SW 1271 (cell line): ENCODE measurements around the gene MAOA.
"Not testable (repeated sequence)": the region's sequence is repeated elsewhere in the genome, so short reads cannot be mapped to it uniquely, and the experiment has no call there.

ENCODE experiments used
- DNase-seq, 2 experiments: peaks; one replicate each; lab custom pipeline; 2025; lab: John Stamatoyannopoulos, UW

MAOA gene

GRCh38 chrX:43717161-43717560 lies 61.1 kb downstream of the MAOA start:
- no peak for DNase-seq

GRCh38 chrX:43718081-43718480 lies 62.0 kb downstream of the MAOA start:
- no peak for DNase-seq

- DNase-seq: no peak
Measured at GRCh38 chrX:43718546-43718945, 62.4 kb downstream of the MAOA start.

GRCh38 chrX:43718956-43719355 lies 62.9 kb downstream of the MAOA start:
- no peak for DNase-seq

GRCh38 chrX:43720082-43720481 lies 64.0 kb downstream of the MAOA start:
- no peak for DNase-seq

- no peak for DNase-seq
Measured at GRCh38 chrX:43720961-43721360, 64.9 kb downstream of the MAOA start.

GRCh38 chrX:43725227-43725626 lies 69.1 kb downstream of the MAOA start:
- not testable (repeated sequence) for DNase-seq

- not testable (repeated sequence) for DNase-seq
Measured at GRCh38 chrX:43727254-43727653, 71.2 kb downstream of the MAOA start.

- DNase-seq: no peak
Measured at GRCh38 chrX:43728002-43728401, 71.9 kb downstream of the MAOA start.

GRCh38 chrX:43728966-43729365 lies 72.9 kb downstream of the MAOA start:
- DNase-seq: no peak

GRCh38 chrX:43731086-43731485 lies 75.0 kb downstream of the MAOA start:
- no peak for DNase-seq

GRCh38 chrX:43733699-43734098 lies 77.6 kb downstream of the MAOA start:
- DNase-seq: no peak

- DNase-seq: no peak
Measured at GRCh38 chrX:43734444-43734843, 78.3 kb downstream of the MAOA start.

- DNase-seq: no peak
Measured at GRCh38 chrX:43735534-43735933, 79.4 kb downstream of the MAOA start.

- DNase-seq: no peak
Measured at GRCh38 chrX:43735957-43736356, 79.9 kb downstream of the MAOA start.

- DNase-seq: no peak
Measured at GRCh38 chrX:43741843-43742573, 85.9 kb downstream of the MAOA start.

- DNase-seq: no peak
Measured at GRCh38 chrX:43743100-43743822, 87.2 kb downstream of the MAOA start.

- DNase-seq: no peak
Measured at GRCh38 chrX:43744284-43744683, 88.2 kb downstream of the MAOA start.

GRCh38 chrX:43745938-43746721 lies 90.0 kb downstream of the MAOA start:
- DNase-seq: no peak

- DNase-seq: no peak
Measured at GRCh38 chrX:43747476-43747875, 91.4 kb downstream of the MAOA start.

- DNase-seq: peak in 1 of 2 experiments; percentile 18
Measured at GRCh38 chrX:43750248-43750676, 94.2 kb downstream of the MAOA start.

- no peak for DNase-seq
Measured at GRCh38 chrX:43753637-43754036, 97.5 kb downstream of the MAOA start.

GRCh38 chrX:43756076-43756475 lies 100.0 kb downstream of the MAOA start:
- no peak for DNase-seq
